NOMO-1 treated with dmso at 0.1 percent for 144 hours (cell line): ENCODE measurements around the gene KIF1C.
"Not testable (repeated sequence)": the region's sequence is repeated elsewhere in the genome, so short reads cannot be mapped to it uniquely, and the experiment has no call there.

Experiments
- DNase-seq: peaks from one replicate; lab custom pipeline; 2025; ENCODE audit not compliant: unreplicated experiment; lab: John Stamatoyannopoulos, UW

KIF1C gene

GRCh38 chr17:5042157-5043022, 44.6 kb downstream of the KIF1C start:
- no peak for DNase-seq

- no peak for DNase-seq
Observed at GRCh38 chr17:5043524-5043923, 45.8 kb downstream of the KIF1C start.

- no peak for DNase-seq
Observed at GRCh38 chr17:5044630-5045029, 46.9 kb downstream of the KIF1C start.

- no peak for DNase-seq
Observed at GRCh38 chr17:5045496-5045895, 47.7 kb downstream of the KIF1C start.

GRCh38 chr17:5047446-5047845, 49.7 kb downstream of the KIF1C start:
- DNase-seq: no peak

GRCh38 chr17:5049314-5049841, 51.6 kb downstream of the KIF1C start:
- DNase-seq: no peak

GRCh38 chr17:5050278-5050677, 52.5 kb downstream of the KIF1C start:
- no peak for DNase-seq

GRCh38 chr17:5055543-5055942, 57.8 kb downstream of the KIF1C start:
- DNase-seq: no peak

GRCh38 chr17:5065227-5065744, 67.5 kb downstream of the KIF1C start:
- no peak for DNase-seq

- no peak for DNase-seq
Observed at GRCh38 chr17:5068236-5068635, 70.5 kb downstream of the KIF1C start.

GRCh38 chr17:5069724-5070123, 72.0 kb downstream of the KIF1C start:
- DNase-seq: no peak

GRCh38 chr17:5075472-5075871, 77.7 kb downstream of the KIF1C start:
- not testable (repeated sequence) for DNase-seq

- DNase-seq: not testable (repeated sequence)
Observed at GRCh38 chr17:5077275-5077674, 79.5 kb downstream of the KIF1C start.

GRCh38 chr17:5077781-5078105, 80.0 kb downstream of the KIF1C start:
- DNase-seq: no peak
